Measurements from ENCODE around the gene VEGFC. TPM values are rescaled to one million over a fixed set of nuclear protein-coding genes. Genes with fewer than 3 reads are reported as not detected.

The VEGFC gene, protein sequence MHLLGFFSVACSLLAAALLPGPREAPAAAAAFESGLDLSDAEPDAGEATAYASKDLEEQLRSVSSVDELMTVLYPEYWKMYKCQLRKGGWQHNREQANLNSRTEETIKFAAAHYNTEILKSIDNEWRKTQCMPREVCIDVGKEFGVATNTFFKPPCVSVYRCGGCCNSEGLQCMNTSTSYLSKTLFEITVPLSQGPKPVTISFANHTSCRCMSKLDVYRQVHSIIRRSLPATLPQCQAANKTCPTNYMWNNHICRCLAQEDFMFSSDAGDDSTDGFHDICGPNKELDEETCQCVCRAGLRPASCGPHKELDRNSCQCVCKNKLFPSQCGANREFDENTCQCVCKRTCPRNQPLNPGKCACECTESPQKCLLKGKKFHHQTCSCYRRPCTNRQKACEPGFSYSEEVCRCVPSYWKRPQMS
- 13.6 and 14.7 TPM in 2 replicates for total RNA-seq
- long read RNA-seq, transcript VEGFC-202 (7 exons, 2,064 nt): major isoform, 6 of 13 reads
- long read RNA-seq, partial matches to known transcripts: 5 of 13 reads
- long read RNA-seq, other reads (novel, unspliced or antisense): 2 of 13 reads

DNA sequence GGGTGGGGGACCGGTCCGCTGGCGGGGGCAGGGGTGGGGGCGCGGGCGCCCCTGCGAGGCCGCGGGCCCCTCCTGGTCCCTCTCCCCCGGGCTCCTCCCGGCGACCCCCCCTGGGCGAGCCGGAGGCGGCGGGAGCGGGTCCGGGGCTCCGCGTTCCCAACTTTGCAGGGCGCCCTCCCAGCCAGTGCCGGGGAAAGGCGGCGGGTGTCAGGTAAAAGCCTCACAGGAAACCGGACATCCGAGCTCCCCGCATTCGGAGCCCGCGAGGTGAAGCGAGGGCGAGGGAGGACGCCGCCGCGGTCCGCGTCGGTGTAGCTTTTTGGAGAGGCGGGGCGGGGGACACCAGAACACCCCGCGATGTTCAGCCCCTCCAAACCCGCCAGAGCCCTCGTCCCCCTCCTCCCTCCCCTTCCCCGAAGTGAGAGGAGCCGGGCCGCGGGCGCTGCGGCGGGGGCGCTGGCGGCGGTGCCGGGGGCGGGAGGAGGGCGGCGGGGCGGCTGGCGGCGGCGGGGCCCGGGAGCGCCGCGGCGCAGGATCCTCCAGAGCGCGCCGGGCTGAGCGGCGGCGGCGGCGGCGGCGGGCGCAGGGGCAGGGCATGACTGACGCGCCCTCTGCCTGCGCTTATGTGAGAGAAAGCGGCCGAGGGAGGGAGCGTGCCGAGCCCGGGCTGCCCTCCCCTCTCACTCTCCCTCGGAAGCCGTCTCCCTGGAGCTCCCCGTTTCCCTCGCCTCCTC lies at the start of gene VEGFC:
TSS of gene VEGFC (minus strand) at position 597 of the 734 bp plus-strand sequence. CDS start 611 bp downstream, outside the sequence.
- H3K4me1 Mint-ChIP-seq (ENCODE audit: unreplicated experiment): peaks cover 53% of the 10 kb centered on the region
- DNase-seq (ENCODE audit: extremely low spot score, unreplicated experiment): peak; percentile 89
- no peaks in the 10 kb centered on the region for H3K9me3 Mint-ChIP-seq (ENCODE audit: unreplicated experiment)
- H3K4me3 Mint-ChIP-seq (ENCODE audit: unreplicated experiment): peak within 1 kb of the TSS; percentile 84
- no peaks in the 10 kb centered on the region for H3K36me3 Mint-ChIP-seq (ENCODE audit: unreplicated experiment)
- H3K27me3 Mint-ChIP-seq (ENCODE audit: unreplicated experiment): no peaks in the 10 kb centered on the region
- H3K27ac Mint-ChIP-seq (ENCODE audit: unreplicated experiment): peak within 1 kb of the TSS; percentile 88
- TF ChIP-seq, protein P1, sequence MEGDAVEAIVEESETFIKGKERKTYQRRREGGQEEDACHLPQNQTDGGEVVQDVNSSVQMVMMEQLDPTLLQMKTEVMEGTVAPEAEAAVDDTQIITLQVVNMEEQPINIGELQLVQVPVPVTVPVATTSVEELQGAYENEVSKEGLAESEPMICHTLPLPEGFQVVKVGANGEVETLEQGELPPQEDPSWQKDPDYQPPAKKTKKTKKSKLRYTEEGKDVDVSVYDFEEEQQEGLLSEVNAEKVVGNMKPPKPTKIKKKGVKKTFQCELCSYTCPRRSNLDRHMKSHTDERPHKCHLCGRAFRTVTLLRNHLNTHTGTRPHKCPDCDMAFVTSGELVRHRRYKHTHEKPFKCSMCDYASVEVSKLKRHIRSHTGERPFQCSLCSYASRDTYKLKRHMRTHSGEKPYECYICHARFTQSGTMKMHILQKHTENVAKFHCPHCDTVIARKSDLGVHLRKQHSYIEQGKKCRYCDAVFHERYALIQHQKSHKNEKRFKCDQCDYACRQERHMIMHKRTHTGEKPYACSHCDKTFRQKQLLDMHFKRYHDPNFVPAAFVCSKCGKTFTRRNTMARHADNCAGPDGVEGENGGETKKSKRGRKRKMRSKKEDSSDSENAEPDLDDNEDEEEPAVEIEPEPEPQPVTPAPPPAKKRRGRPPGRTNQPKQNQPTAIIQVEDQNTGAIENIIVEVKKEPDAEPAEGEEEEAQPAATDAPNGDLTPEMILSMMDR (IDR thresholded peaks at IDR 0.05): peak; percentile 42

DNA sequence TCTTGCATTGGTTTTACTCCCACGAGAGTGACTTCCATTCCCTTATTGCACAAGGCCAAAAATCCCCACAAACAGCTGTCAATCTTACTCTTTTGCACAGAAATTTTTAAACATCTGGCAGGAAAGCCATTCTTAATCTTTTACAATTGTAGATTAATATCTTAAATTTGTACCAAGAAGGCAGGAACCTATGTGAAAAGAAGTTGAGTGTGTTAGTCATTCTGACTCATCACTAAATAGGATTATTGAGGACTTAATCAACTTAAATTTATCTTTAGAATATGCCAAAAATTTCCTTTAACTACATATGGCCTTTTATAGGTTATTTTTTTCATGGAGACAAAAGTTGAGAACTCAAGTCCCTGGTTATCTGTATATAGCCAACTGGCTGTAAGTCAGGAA lies 49.0 kb upstream of the VEGFC start:
- H3K4me1 Mint-ChIP-seq (ENCODE audit: unreplicated experiment): peaks cover 51% of the 10 kb centered on the region
- peaks cover 3% of the 10 kb centered on the region for H3K36me3 Mint-ChIP-seq (ENCODE audit: unreplicated experiment)
- H3K27me3 Mint-ChIP-seq (ENCODE audit: unreplicated experiment): no peaks in the 10 kb centered on the region
- peaks cover 8% of the 10 kb centered on the region for H3K9me3 Mint-ChIP-seq (ENCODE audit: unreplicated experiment)
- TF ChIP-seq, protein P1 (IDR thresholded peaks at IDR 0.05): no peak
- no peak overlapping the region for H3K27ac Mint-ChIP-seq (ENCODE audit: unreplicated experiment)
- no peak overlapping the region for H3K4me3 Mint-ChIP-seq (ENCODE audit: unreplicated experiment)
- DNase-seq (ENCODE audit: extremely low spot score, unreplicated experiment): no peak

DNA sequence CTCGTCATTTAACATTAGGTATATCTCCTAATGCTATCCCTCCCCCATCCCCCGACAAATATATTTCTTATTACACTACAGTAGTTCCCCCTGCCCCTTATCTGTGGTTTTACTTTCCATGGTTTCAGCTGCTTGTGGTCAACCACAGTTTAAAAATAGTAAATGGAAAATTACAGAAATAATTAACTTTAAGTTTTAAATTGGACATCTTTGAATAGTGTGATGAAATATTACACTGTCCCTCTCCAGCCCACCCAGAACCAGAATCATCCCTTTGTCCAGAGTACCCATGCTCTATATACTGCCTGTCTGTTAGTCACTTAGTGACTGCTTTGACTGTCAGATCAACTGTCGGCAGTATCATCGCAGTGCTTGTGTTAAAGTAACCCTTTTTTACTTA lies 47.4 kb upstream of the VEGFC start:
- peaks cover 51% of the 10 kb centered on the region for H3K4me1 Mint-ChIP-seq (ENCODE audit: unreplicated experiment)
- no peak for DNase-seq (ENCODE audit: extremely low spot score, unreplicated experiment)
- TF ChIP-seq, protein P1 (IDR thresholded peaks at IDR 0.05): no peak

DNA sequence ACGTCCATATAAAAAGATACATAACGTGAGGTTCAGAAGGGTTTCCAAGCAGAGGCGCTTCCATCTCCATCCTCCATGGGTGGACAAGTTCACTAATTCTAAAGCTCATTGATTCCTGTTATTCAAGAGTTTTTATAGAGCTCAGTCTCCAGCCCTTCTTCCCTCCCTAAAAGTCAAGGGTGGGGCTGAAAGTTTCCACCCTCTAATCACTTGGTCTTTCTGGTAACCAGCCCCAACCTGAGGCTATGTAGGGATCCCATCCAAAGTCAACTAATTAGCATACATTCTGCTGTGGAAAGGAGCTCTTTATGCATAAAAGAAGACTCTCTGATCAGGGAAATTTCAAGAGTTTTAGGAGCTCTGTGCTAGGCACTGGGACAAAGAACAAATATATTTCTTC lies 46.9 kb upstream of the VEGFC start:
- no peak for DNase-seq (ENCODE audit: extremely low spot score, unreplicated experiment)
- no peaks in the 10 kb centered on the region for H3K36me3 Mint-ChIP-seq (ENCODE audit: unreplicated experiment)
- H3K4me3 Mint-ChIP-seq (ENCODE audit: unreplicated experiment): no peak overlapping the region
- H3K4me1 Mint-ChIP-seq (ENCODE audit: unreplicated experiment): peaks cover 48% of the 10 kb centered on the region
- H3K9me3 Mint-ChIP-seq (ENCODE audit: unreplicated experiment): no peaks in the 10 kb centered on the region
- no peaks in the 10 kb centered on the region for H3K27me3 Mint-ChIP-seq (ENCODE audit: unreplicated experiment)
- TF ChIP-seq, protein P1 (IDR thresholded peaks at IDR 0.05): no peak
- no peak overlapping the region for H3K27ac Mint-ChIP-seq (ENCODE audit: unreplicated experiment)

More for the DNA sequence above, 47.4 kb upstream of the VEGFC start:
- Mint-ChIP-seq H3K36me3 (ENCODE audit: unreplicated experiment) (no peaks in the 10 kb centered on the region), H3K9me3 (ENCODE audit: unreplicated experiment) (peaks cover under 1% of the 10 kb centered on the region), H3K4me3 (ENCODE audit: unreplicated experiment) (no peak overlapping the region), H3K27me3 (ENCODE audit: unreplicated experiment) (no peaks in the 10 kb centered on the region), H3K27ac (ENCODE audit: unreplicated experiment) (no peak overlapping the region)
